A549 (cell line): ENCODE data around the gene FNIP1. TPM values are rescaled to one million over a fixed set of nuclear protein-coding genes. Genes with fewer than 3 reads are reported as not detected.

Source experiments
- ATAC-seq, 2 experiments: fragments of 200-7000 bp in 1 of 2; fragments of >200 bp in 1 of 2; cut with Nextera tagmentation in 1 of 2; cut with Tn5 transposase in 1 of 2; 3 replicates each; pipeline versions ENCODE4 v1.8.0 to v1.9.1; 2018 to 2020; ENCODE audit warnings: mild to moderate bottlenecking in 1 of 2, moderate library complexity in 1 of 2
- CTCF ChIA-PET: fragments of 300-600 bp; sonication (Branson Sonifier 250); formaldehyde crosslinking; extraction: SDS; loops from one replicate; lab custom pipeline; 2021; ENCODE audit warnings: antibody characterized with exemption, inconsistent platforms; lab: Yijun Ruan, JAX
- POLR2A ChIA-PET: fragments of 350-600 bp; formaldehyde crosslinking; extraction: SDS; loops from one replicate; lab custom pipeline; 2021; ENCODE audit warnings: antibody characterized with exemption, inconsistent platforms; lab: Yijun Ruan, JAX
- DNase-seq, 2 experiments: peaks; one replicate each; pipeline versions ENCODE4 v3.0.0 to v3.0.0-alpha.2; 2011 to 2016; ENCODE audit warnings: low read depth in 1 of 2, low spot score in 1 of 2
- FAIRE-seq: peaks from 2 replicates; lab custom pipeline; 2011; peaks lifted over from hg19 to GRCh38; lab: Jason Lieb, UNC
- H3K27ac ChIP-seq, 2 experiments: fragments of >200 bp; sonication (Bioruptor Twin); formaldehyde crosslinking; 3 replicates each; pipeline ENCODE4 v1.5.1; 2016 to 2017
- H3K4me1 ChIP-seq: fragments of >200 bp; sonication (Bioruptor Twin); formaldehyde crosslinking; 3 replicates; pipeline ENCODE4 v1.6.1; 2016
- H3K4me2 ChIP-seq: fragments of >200 bp; sonication (Bioruptor Twin); formaldehyde crosslinking; 3 replicates; pipeline ENCODE4 v1.6.1; 2016
- H3K4me3 ChIP-seq: fragments of >200 bp; sonication (Bioruptor Twin); formaldehyde crosslinking; 3 replicates; pipeline ENCODE4 v1.5.1; 2016
- H3K9me3 ChIP-seq: fragments of >200 bp; sonication (Bioruptor Twin); formaldehyde crosslinking; 3 replicates; pipeline ENCODE4 v1.6.1; 2016
- BHLHE40 ChIP-seq: IDR thresholded peaks from 2 replicates; pipeline ENCODE4 v1.6.1; 2012; ENCODE audit warnings: low read depth, low read length, inconsistent platforms
- CEBPB ChIP-seq, 2 experiments: fragments of >200 bp in 1 of 2; sonication (Bioruptor Twin) in 1 of 2; formaldehyde crosslinking in 1 of 2; IDR thresholded peaks; 2 replicates each; pipeline ENCODE4 v1.6.1; 2012 to 2016
- CHD4 ChIP-seq: fragments of 200-600 bp; sonication (generic); IDR thresholded peaks from 2 replicates; pipeline ENCODE4 v1.6.1; 2016; ENCODE audit warnings: antibody characterized with exemption, mild to moderate bottlenecking, borderline replicate concordance
- EHF ChIP-seq: fragments of 250-450 bp; sonication (Bioruptor Pico); IDR thresholded peaks from 2 replicates; pipeline ENCODE4 v1.5.0; 2020; ENCODE audit warnings: mild to moderate bottlenecking
- EHMT2 ChIP-seq: fragments of 200-600 bp; sonication (generic); IDR thresholded peaks from 2 replicates; pipeline ENCODE4 v1.6.1; 2016; ENCODE audit warnings: antibody characterized with exemption, low read depth, mild to moderate bottlenecking, moderate library complexity
- FOSB ChIP-seq: fragments of 250-450 bp; sonication (Bioruptor Pico); IDR thresholded peaks from 2 replicates; pipeline ENCODE4 v1.5.0; 2020; ENCODE audit warnings: mild to moderate bottlenecking, moderate library complexity
- FOSL2 ChIP-seq, 2 experiments: fragments of 450-650 bp in 1 of 2; fragments of >200 bp in 1 of 2; sonication (Bioruptor Twin) in 1 of 2; formaldehyde crosslinking; IDR thresholded peaks; 2 replicates each; pipeline versions ENCODE4 v1.5.0 to v1.6.1; 2016 to 2020; ENCODE audit warnings: mild to moderate bottlenecking in 1 of 2, moderate library complexity in 1 of 2
- HOXB13 ChIP-seq: fragments of 250-450 bp; sonication (Bioruptor Pico); IDR thresholded peaks from 2 replicates; pipeline ENCODE4 v1.5.0; 2020; ENCODE audit warnings: low read depth, mild to moderate bottlenecking, moderate library complexity
- KDM1A ChIP-seq: fragments of 200-600 bp; sonication (generic); IDR thresholded peaks from 2 replicates; pipeline ENCODE4 v1.6.1; 2016; ENCODE audit warnings: low read depth, mild to moderate bottlenecking
- KDM5A ChIP-seq: fragments of 200-600 bp; sonication (generic); IDR thresholded peaks from 2 replicates; pipeline ENCODE4 v1.6.1; 2016; ENCODE audit warnings: antibody characterized with exemption, mild to moderate bottlenecking
- POLR2AphosphoS2 ChIP-seq: conservative IDR thresholded peaks from 2 replicates; pipeline ENCODE4 v1.6.1; 2012; ENCODE audit warnings: low read length, improper control_type of control experiment, inconsistent platforms
- RNF2 ChIP-seq: fragments of 200-600 bp; sonication (generic); IDR thresholded peaks from 2 replicates; pipeline ENCODE4 v1.6.1; 2016; ENCODE audit warnings: low read depth, mild to moderate bottlenecking, antibody characterized with exemption, moderate library complexity, borderline replicate concordance
- SREBF2 ChIP-seq: fragments of 450-650 bp; IDR thresholded peaks from 2 replicates; pipeline ENCODE4 v1.6.1; 2014; ENCODE audit warnings: mild to moderate bottlenecking, moderate library complexity
- ZC3H11A ChIP-seq: fragments of 450-650 bp; IDR thresholded peaks from 2 replicates; pipeline ENCODE4 v1.6.1; 2014; ENCODE audit warnings: antibody characterized with exemption, mild to moderate bottlenecking
- ZNF302 ChIP-seq: fragments of 250-450 bp; sonication (Bioruptor Pico); IDR thresholded peaks from 2 replicates; pipeline ENCODE4 v1.9.0; 2021; ENCODE audit warnings: inconsistent platforms, mild to moderate bottlenecking, moderate library complexity
- WGBS: methylation state at CpG from one replicate; pipeline ENCODE4 v1.1.6; 2017; ENCODE audit errors: missing lambda C conversion rate; 5-methylcytosine and 5-hydroxymethylcytosine counted together
- polyA plus RNA-seq, 4 experiments: library from polyadenylated mRNA; depleted of rRNA in 3 of 4; stranded (reverse); fragments of >200 nt; fragmentation: RNase III in 1 of 4; extraction: RNeasy Plus Mini Kit Qiagen cat#74134 plus additional on column Dnase treatment in 1 of 4; gene quantifications; 2 replicates in 3 of 4; 3 replicates in 1 of 4; pipeline ENCODE4 v1.2.3, GENCODE V29; 2011 to 2017
- TF ChIP-seq, protein P1 (sequence below): fragments of 250-450 bp; sonication (Bioruptor Pico); IDR thresholded peaks from 2 replicates; pipeline ENCODE4 v1.5.0; 2021; ENCODE audit warnings: mild to moderate bottlenecking, moderate library complexity, borderline replicate concordance
- TF ChIP-seq, protein P2 (sequence below): fragments of >200 bp; sonication (Bioruptor Twin); formaldehyde crosslinking; IDR thresholded peaks from 3 replicates; pipeline ENCODE4 v1.6.1; 2016
- TF ChIP-seq, protein P3 (sequence below): fragments of 450-650 bp; IDR thresholded peaks from 2 replicates; pipeline ENCODE4 v1.6.1; 2014; ENCODE audit warnings: antibody characterized with exemption

The FNIP1 gene
- polyA plus RNA-seq, 2 of the 4 experiments (the other 2 are of a cell fraction), result 7.5 to 9.6 TPM

DNA sequence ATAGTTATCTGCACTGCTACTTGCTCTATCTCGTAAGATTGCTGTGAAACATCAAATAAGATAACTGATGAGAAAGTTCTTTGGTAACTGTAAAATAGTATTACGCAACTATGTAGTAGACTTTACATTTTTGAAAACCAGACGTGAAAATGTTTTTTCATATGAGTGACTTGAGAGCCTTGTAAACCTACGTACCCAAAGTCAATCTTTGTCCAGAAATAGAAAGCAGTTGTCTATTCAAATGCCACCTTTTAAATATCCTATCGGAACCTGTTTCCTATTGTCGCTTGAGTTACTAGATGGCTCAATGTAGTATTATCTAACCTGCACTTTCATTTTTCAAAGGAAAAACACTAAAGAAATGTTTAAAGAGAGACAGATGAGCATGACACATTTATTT, 1.6 kb downstream of the FNIP1 start:
- TF ChIP-seq KDM5A (no peak), CEBPB (IDR thresholded peaks at IDR 0.05) (peak; percentile 77 to 83; a peak in 3 of 4 replicates), EHF (no peak)
- TF ChIP-seq, protein P1, sequence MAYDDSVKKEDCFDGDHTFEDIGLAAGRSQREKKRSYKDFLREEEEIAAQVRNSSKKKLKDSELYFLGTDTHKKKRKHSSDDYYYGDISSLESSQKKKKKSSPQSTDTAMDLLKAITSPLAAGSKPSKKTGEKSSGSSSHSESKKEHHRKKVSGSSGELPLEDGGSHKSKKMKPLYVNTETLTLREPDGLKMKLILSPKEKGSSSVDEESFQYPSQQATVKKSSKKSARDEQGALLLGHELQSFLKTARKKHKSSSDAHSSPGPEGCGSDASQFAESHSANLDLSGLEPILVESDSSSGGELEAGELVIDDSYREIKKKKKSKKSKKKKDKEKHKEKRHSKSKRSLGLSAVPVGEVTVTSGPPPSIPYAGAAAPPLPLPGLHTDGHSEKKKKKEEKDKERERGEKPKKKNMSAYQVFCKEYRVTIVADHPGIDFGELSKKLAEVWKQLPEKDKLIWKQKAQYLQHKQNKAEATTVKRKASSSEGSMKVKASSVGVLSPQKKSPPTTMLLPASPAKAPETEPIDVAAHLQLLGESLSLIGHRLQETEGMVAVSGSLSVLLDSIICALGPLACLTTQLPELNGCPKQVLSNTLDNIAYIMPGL (CRISPR knock-in tag), result no peak
- TF ChIP-seq, all 56 proteins: peak for 1
- no peak for ATAC-seq
- WGBS, result 88% methylated on average over 6 of the region's 6 CpGs
- Histone ChIP-seq H3K9me3 (no peaks in the 10 kb centered on the region), H3K4me1 (peaks cover 18% of the 10 kb centered on the region), H3K27ac (no peak overlapping the region), H3K4me3 (peak overlapping the region; percentile 76), H3K4me2 (peak overlapping the region; percentile 94)
- no peak for DNase-seq
- ChIA-PET CTCF (no interaction called here), POLR2A (no interaction called here)
- no peak for FAIRE-seq

DNA sequence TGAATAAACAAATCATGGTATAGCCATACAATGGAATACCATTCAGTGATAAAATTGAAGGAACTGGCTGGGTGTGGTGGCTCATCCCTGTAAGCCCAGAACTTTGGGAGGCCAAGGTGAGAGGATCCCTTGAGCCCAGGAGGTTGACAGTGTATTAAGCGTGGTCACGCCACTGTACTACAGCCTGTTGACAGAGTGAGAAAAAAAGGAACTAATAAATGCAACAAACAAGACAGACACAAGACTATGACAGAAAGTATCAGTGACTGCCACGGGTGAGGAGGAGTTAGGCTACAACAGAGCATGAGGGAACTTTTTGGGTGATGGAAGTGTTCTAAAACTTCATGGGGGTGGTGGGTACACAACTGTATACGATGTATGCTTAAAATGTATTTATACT, 2.2 kb downstream of the FNIP1 start:
- CTCF ChIA-PET, result no interaction called here
- no peak overlapping the region for H3K4me3 ChIP-seq
- TF ChIP-seq POLR2AphosphoS2, result 0 out of 2 replicates have a peak, but pooled peaks have one; percentile 31
- no peak for TF ChIP-seq EHMT2
- TF ChIP-seq, protein P2, sequence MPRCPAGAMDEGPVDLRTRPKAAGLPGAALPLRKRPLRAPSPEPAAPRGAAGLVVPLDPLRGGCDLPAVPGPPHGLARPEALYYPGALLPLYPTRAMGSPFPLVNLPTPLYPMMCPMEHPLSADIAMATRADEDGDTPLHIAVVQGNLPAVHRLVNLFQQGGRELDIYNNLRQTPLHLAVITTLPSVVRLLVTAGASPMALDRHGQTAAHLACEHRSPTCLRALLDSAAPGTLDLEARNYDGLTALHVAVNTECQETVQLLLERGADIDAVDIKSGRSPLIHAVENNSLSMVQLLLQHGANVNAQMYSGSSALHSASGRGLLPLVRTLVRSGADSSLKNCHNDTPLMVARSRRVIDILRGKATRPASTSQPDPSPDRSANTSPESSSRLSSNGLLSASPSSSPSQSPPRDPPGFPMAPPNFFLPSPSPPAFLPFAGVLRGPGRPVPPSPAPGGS, result no peak
- no peak overlapping the region for H3K27ac ChIP-seq
- peaks cover 18% of the 10 kb centered on the region for H3K4me1 ChIP-seq
- no peaks in the 10 kb centered on the region for H3K9me3 ChIP-seq
- 87% methylated on average over 4 of the region's 4 CpGs for WGBS
- peak overlapping the region; percentile 94; the same call in 2 of the 3 replicates for H3K4me2 ChIP-seq
- FAIRE-seq (no peak), ATAC-seq (no peak), DNase-seq (no peak)
- POLR2A ChIA-PET, result no interaction called here

DNA sequence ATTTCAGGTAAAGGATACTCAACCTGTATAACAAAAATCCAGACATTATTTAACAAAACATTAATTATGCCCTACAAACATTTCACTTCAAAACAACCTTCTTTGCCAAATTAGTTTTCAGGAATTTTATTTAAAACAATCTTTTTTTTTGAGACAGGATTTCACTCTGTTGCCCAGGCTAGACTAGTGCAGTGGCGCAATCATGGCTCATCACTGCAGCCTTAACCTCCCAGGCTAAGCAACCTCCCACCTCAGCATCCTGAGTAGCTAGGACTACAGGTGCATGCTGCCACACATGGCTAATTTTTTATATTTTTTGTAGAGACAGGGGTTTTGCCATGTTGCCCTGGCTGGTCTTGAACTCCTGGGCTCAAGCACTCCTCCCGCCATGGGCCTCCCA, 3.9 kb downstream of the FNIP1 start:
- 95% methylated on average over 2 of the region's 2 CpGs for WGBS
- ATAC-seq, result no peak
- CTCF ChIA-PET, result no interaction called here
- Histone ChIP-seq H3K4me2 (no peak overlapping the region), H3K27ac (no peak overlapping the region), H3K4me3 (no peak overlapping the region), H3K4me1 (peaks cover 17% of the 10 kb centered on the region), H3K9me3 (no peaks in the 10 kb centered on the region)
- FAIRE-seq, result no peak
- DNase-seq, result no peak
- TF ChIP-seq HOXB13 (CRISPR knock-in tag), result no peak
- no peak for TF ChIP-seq FOSL2 (IDR thresholded peaks at IDR 0.05)
- no peak for TF ChIP-seq FOSL2 (CRISPR knock-in tag; IDR thresholded peaks at IDR 0.05)
- TF ChIP-seq CHD4, result no peak
- TF ChIP-seq SREBF2, result no peak
- TF ChIP-seq POLR2AphosphoS2, result no peak
- TF ChIP-seq ZNF302, result no peak
- no peak for TF ChIP-seq RNF2
- TF ChIP-seq KDM1A, result no peak
- TF ChIP-seq, protein P3, sequence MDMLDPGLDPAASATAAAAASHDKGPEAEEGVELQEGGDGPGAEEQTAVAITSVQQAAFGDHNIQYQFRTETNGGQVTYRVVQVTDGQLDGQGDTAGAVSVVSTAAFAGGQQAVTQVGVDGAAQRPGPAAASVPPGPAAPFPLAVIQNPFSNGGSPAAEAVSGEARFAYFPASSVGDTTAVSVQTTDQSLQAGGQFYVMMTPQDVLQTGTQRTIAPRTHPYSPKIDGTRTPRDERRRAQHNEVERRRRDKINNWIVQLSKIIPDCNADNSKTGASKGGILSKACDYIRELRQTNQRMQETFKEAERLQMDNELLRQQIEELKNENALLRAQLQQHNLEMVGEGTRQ, result no peak
- TF ChIP-seq ZC3H11A, result no peak
- no peak for TF ChIP-seq BHLHE40
- no peak for TF ChIP-seq FOSB (CRISPR knock-in tag)
- POLR2A ChIA-PET, result no interaction called here
